ENCODE measurements around the gene TTC13.

The TTC13 gene

GRCh38 chr1:230865062-230865817 lies 113.4 kb downstream of the TTC13 start:
- POLR2A ChIA-PET: no interaction called here
- TF ChIP-seq, protein P1, sequence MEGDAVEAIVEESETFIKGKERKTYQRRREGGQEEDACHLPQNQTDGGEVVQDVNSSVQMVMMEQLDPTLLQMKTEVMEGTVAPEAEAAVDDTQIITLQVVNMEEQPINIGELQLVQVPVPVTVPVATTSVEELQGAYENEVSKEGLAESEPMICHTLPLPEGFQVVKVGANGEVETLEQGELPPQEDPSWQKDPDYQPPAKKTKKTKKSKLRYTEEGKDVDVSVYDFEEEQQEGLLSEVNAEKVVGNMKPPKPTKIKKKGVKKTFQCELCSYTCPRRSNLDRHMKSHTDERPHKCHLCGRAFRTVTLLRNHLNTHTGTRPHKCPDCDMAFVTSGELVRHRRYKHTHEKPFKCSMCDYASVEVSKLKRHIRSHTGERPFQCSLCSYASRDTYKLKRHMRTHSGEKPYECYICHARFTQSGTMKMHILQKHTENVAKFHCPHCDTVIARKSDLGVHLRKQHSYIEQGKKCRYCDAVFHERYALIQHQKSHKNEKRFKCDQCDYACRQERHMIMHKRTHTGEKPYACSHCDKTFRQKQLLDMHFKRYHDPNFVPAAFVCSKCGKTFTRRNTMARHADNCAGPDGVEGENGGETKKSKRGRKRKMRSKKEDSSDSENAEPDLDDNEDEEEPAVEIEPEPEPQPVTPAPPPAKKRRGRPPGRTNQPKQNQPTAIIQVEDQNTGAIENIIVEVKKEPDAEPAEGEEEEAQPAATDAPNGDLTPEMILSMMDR (IDR thresholded peaks at IDR 0.05; ENCODE audit: control extremely low read depth, extremely low read depth, low read depth, missing control alignments): no peak
- DNase-seq (ENCODE audit: extremely low spot score): no peak
- CTCF ChIA-PET: no interaction called here

GRCh38 chr1:230864441-230864840 lies 114.2 kb downstream of the TTC13 start:
- no peak for DNase-seq (ENCODE audit: extremely low spot score)
- ChIA-PET POLR2A (no interaction called here), CTCF (interaction anchor here (1.3 to 1.4 kb wide), 2 partner anchors 10 to 52 kb away, joined by 3 to 6 read pairs; no protein-coding TSS in a partner anchor)
- TF ChIP-seq, protein P1 (IDR thresholded peaks at IDR 0.05; ENCODE audit: control extremely low read depth, extremely low read depth, low read depth, missing control alignments): no peak

DNA sequence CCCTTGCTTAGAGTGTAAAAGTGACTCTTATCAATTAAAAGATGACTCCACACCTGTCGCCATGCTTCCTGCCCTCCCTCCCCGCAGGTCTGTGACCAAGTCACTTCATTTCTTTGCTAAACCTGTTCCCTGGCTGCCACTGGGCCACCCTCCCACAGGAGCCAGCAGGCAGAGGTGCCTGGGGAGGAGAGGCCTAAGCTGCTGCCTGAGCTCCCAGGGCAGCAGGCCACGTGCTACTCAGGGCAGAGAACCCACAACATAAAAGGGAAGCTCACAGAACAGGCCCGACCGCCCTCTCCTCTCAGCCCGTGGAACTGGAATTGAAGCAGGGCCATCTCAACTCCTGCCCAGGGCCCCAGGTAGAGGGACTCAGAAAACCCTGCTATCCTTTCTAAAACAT lies 115.2 kb downstream of the TTC13 start:
- TF ChIP-seq, protein P1 (IDR thresholded peaks at IDR 0.05; ENCODE audit: control extremely low read depth, extremely low read depth, low read depth, missing control alignments): no peak
- no peak for DNase-seq (ENCODE audit: extremely low spot score)
- CTCF ChIA-PET: interaction anchor here (1.3 to 1.4 kb wide), 2 partner anchors 9 to 53 kb away, joined by 3 to 6 read pairs; no protein-coding TSS in a partner anchor

DNA sequence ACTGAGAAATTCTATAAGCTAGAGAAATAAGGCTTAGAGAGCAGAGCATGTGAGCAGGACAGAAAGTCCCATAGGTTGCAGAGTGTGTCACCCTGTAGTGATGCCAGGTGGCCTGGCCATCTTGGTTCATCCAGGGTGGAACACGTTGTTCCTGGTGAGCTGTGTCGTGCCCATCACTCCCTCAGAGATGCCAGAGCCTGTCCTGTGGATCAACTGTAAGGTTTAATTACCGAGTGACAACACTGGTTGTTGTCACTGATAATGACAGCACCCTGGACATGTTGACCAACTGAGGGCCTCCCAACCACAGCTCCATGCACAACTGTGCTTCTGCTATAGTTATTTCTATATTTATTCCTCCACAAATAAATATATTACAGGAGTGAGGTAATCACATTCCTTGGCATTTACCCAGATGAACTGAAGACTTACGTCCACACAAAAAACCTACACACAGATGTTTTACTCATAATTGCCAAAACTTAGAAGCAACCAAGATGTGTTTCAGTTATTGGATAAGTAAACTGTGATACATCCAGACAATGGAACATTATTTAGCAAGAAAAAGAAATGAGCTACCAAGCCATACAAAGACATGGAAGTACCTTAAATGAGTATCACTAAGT lies 116.6 kb downstream of the TTC13 start:
- DNase-seq (ENCODE audit: extremely low spot score): no peak
- POLR2A ChIA-PET: no interaction called here
- CTCF ChIA-PET: interaction anchor here (1.1 kb wide), 1 partner anchor 14 kb away, joined by 3 read pairs; no protein-coding TSS in a partner anchor
- TF ChIP-seq, protein P1 (IDR thresholded peaks at IDR 0.05; ENCODE audit: control extremely low read depth, extremely low read depth, low read depth, missing control alignments): no peak

More for the DNA sequence above, 115.2 kb downstream of the TTC13 start:
- POLR2A ChIA-PET: no interaction called here

GRCh38 chr1:230861489-230861888 lies 117.2 kb downstream of the TTC13 start:
- ChIA-PET POLR2A (no interaction called here), CTCF (interaction anchor here (1.1 kb wide), 1 partner anchor 13 kb away, joined by 3 read pairs; no protein-coding TSS in a partner anchor)
- no peak for DNase-seq (ENCODE audit: extremely low spot score)
- TF ChIP-seq, protein P1 (IDR thresholded peaks at IDR 0.05; ENCODE audit: control extremely low read depth, extremely low read depth, low read depth, missing control alignments): no peak

DNA sequence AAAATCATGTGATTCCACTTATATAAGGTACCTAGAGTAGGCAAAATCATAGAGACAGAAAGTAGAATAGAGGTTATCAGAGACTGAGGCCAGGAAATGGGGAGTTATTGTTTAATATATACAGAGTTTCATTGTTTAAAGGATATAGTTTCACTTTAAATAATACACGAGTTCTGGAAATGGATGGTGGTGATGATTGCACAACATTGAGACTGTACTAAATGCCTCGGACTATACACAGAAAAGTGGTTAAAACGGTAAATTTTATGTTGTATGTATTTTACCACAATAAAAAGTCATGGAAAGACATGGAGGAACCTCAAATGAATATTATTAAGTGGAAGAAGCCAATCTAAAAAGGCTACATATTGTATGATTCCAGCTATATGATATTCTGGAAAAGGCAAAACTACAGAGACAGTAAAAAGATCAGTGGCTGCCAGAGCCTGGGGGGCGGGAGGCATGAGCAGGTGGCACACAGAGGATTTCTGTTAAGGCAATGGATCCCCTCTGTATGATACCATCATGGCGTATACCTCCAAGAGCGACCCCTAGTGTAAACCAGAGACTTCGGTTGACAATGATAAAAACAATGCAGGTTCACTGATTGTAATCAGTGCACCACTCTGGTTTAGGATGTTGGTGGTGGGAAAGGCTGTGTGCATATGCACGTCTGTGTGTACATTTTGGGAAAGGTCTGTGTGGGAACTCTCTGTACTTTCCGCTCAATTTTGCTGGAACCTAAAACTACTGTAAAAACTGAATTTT lies 117.9 kb downstream of the TTC13 start:
- TF ChIP-seq, protein P1 (IDR thresholded peaks at IDR 0.05; ENCODE audit: control extremely low read depth, extremely low read depth, low read depth, missing control alignments): no peak
- no peak for DNase-seq (ENCODE audit: extremely low spot score)
- CTCF ChIA-PET: interaction anchor here (1.1 kb wide), 1 partner anchor 12 kb away, joined by 3 read pairs; no protein-coding TSS in a partner anchor

More for the DNA sequence above, 117.9 kb downstream of the TTC13 start:
- POLR2A ChIA-PET: no interaction called here
